Stomach (tissue), 4 donors: Measurements from ENCODE around the gene ATP6V0D1.

Source experiments
- CTCF ChIP-seq, 7 experiments: fragments of 450-650 bp in 4 of 7; fragments of 200-600 bp in 3 of 7; sonication (generic) in 3 of 7; IDR thresholded peaks; one replicate each; pipeline ENCODE4 v1.5.1; 2016 to 2019; ENCODE audit warnings: antibody characterized with exemption in 7 of 7, control low read depth in 2 of 7, mild to moderate bottlenecking in 1 of 7
- EP300 ChIP-seq: sonication (generic); formaldehyde crosslinking; IDR thresholded peaks from one replicate; pipeline ENCODE4 v1.6.1; 2017; ENCODE audit warnings: antibody characterized with exemption

- TF ChIP-seq CTCF (IDR thresholded peaks at IDR 0.05) (no peak), EP300 (no peak)
These were observed 36.9 kb upstream of the ATP6V0D1 start for GRCh38 chr16:67517661-67518423.
